Stimulated activated CD8-positive, alpha-beta memory T cell treated with anti-CD3 and anti-CD28 coated beads, Interleukin-4, amount 100 ng/mL, for 1 hour (primary cell): Measurements from ENCODE around the gene CCDC102B.
"Not testable (repeated sequence)": the region's sequence is repeated elsewhere in the genome, so short reads cannot be mapped to it uniquely, and the experiment has no call there.

ENCODE experiments used
- DNase-seq, 2 donors: peaks; one replicate each; pipeline ENCODE4 v3.0.0-alpha.2; 2020; ENCODE audit warnings: low read depth in 2 of 2, low spot score in 1 of 2

CCDC102B gene

DNA sequence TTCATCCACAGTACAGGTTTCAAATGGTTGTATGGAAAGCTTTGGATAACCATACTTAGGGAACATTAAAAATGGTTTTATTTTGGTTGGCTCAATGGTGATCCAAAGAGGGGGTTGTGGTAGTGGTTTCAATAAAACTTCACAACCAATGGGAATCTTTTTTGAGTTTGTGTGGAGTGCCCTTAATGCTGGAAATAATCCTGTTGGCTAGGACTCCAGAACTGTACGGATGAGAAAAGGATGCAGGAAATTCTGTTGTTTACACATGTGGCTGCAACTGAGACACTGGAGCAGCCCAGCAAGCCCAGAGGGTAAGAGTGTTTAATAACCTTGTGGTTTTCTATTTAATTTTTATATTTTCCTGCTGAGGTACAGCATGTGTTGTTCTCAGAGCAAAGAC lies at the start of gene CCDC102B:
CCDC102B (plus strand) TSS at position 210 of the 400 bp plus-strand sequence. CDS start 38,684 bp downstream, outside the sequence.
- no peak for DNase-seq

DNA sequence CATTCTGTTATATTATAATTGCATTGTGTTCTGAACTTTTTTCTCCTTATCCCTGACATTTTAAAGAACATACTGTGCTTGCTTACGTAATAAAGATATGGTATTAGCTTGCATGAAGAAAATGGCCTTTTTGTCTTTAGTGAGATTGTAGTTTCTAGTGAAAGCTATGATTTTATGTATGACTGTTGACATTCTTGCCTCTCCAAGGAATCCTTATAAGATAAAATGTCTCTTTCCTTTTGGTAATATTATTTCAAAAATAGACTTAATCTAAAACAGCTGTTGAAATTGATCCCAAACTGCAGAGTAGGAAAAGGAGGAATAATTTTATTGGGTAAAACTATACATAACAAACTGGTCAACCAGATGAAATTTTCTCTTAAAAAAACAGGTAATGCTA lies 40.8 kb upstream of the CCDC102B start:
- DNase-seq = no peak

- no peak for DNase-seq
These were observed 38.6 kb upstream of the CCDC102B start for GRCh38 chr18:68759308-68759707.

- DNase-seq = no peak
These were observed 34.8 kb upstream of the CCDC102B start for GRCh38 chr18:68763083-68763482.

DNA sequence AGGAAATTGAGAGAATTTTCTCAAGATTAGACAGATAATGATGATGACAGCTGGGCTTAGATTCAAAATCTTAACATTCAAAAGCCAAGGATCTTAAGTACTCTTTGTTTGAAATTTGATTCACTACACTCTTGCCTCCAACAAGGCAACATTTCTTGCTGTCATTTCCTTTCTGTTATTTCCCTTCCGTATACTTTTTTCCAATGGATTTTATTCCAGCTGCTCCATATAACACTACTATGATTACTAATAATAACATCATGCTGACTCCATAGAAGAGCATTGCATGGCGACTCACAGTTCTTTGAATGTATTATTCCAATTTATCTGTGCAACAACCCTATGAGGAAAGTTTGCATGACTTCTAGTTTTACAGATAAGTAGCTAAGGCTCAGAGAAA lies 33.9 kb upstream of the CCDC102B start:
- no peak for DNase-seq

GRCh38 chr18:68766433-68766832 lies 31.4 kb upstream of the CCDC102B start:
- no peak for DNase-seq

GRCh38 chr18:68769461-68769860 lies 28.4 kb upstream of the CCDC102B start:
- DNase-seq = no peak

- DNase-seq = no peak
These were observed 25.6 kb upstream of the CCDC102B start for GRCh38 chr18:68772268-68772667.

- no peak for DNase-seq
These were observed 19.5 kb upstream of the CCDC102B start for GRCh38 chr18:68778280-68778886.

GRCh38 chr18:68779169-68779568 lies 18.7 kb upstream of the CCDC102B start:
- no peak for DNase-seq

GRCh38 chr18:68780802-68781635 lies 16.9 kb upstream of the CCDC102B start:
- no peak for DNase-seq

DNA sequence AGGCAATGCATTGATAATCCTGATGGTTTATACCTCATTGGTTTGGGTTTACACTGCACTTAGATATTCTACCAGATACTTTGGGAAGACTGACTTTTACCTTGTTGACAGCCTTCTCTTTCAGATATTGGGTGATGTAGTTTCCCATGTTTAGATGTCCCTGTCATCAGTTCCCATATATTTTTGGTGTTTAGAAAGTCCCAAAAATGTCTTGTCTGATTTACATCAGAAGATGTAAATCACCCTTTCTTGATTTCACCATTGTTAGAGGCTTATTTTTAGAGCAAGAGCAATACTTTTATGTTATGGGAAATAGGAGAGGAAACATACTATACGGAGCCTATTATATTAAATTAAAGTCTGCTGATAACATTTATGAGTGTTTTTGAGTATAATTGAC lies 14.4 kb upstream of the CCDC102B start:
- no peak for DNase-seq

GRCh38 chr18:68784071-68784470 lies 13.8 kb upstream of the CCDC102B start:
- no peak for DNase-seq

- DNase-seq = not testable (repeated sequence)
These were observed 7.6 kb upstream of the CCDC102B start for GRCh38 chr18:68790290-68790689.

DNA sequence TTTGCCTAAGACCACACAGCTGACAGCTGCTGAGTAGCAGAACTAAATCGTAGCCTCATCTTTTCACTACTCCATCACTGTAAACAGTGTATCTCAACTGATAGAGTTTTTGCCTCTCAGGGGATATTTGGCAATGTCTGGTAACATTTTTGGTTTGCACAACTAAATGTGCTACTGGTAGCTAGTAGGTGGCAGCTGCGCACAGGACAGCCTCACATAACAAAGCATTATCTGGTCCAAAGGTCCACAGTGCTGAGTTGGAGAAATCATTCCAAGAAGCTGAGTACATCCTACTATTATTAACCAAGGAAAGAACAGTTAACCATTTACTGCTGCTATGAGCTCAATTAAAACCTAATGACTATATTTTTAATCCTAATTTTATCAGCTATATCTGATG lies 6.1 kb upstream of the CCDC102B start:
- no peak for DNase-seq

DNA sequence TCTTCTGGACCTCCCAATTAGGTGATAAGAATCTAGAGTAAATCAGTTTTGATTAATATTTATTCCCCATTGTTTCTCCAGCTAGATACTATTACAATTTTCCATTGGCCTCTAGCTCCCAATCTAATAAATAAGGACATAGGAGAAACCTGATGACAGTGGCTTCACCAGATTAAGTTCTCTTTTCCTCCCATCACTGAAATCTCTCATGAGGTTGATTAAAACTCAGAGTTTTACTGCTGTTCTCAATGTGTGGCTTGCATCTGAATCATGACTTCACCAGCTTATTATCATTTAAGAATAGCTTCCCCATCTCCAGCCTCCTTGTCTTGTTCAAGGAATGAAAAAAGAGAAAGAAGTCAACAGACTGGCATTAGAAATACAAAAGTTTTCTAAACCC lies 3.9 kb upstream of the CCDC102B start:
- no peak for DNase-seq

DNA sequence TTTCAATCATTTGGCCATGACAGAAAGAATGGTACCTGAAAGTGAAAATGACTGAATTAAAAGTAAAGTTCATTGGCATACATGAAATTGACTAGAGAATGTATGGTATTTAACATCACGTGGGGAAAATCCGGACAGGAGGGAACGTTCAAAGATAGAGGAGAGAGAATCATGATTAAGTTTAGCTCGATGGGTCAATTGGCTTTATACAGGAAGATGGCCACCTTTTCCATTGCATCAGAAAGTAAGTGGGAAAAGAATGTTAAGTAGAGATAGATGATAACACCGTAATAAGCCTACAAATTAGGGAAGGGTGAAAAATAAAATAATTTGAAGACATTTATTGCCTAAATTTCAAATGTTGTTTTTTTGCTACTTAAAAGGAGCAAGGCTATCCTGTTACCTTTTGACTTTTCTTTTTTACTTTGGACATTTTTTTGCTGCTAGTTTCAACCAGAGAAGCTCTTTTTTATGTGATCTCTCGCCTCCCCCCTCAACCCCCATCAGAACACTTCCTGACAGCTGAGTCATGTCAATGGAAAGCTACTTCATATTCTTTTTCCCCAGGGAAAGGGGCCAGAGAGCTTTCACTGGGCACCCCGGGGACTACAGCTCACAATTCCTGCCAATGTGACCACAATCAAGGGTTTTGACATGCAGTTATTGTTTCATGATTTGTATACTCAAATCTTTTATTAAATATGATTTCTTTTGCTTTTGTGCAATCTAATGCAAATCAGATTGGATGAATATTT lies 767 bp upstream of the CCDC102B start:
- no peak for DNase-seq

- DNase-seq = no peak
These were observed 2.2 kb downstream of the CCDC102B start for GRCh38 chr18:68800075-68800474.

GRCh38 chr18:68803356-68803755 lies 5.5 kb downstream of the CCDC102B start:
- no peak for DNase-seq

DNA sequence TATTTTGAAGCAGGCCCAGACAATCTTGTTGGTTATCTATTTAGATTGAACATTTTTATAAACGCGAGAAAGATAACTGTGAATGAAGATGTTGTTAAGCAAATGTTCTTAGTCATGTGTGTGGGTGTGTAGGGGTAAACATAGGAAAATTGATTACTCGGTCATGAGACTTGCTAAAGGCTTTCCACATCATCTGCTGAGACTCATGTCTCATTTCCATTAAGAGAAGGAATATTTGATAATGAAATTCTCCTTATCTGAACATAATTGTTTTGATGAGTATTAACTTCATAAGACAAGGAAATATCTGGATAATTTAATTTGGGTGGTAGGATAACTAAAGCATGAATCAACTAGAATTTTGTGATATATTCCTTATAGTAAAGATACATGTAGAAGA lies 19.7 kb downstream of the CCDC102B start:
- no peak for DNase-seq

DNA sequence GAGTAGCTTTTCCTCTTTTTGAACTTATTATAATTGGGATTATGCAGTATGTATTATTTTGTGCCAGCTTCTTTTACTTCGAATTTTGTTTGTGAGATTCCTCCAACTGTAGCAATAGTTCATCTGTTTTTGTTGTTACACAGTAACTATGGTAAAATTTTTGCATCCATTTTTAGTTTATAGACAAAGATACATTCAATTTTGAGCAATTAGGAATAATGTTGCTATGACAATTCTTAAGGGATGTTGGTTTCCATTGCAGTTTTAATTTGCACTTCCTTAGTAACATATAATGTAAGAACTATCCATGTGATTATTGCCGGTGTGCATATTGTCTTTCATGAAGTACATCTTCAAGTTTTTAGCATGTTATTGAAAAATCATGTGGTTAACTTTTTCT lies 20.7 kb downstream of the CCDC102B start:
- DNase-seq = no peak

- no peak for DNase-seq
These were observed 25.0 kb downstream of the CCDC102B start for GRCh38 chr18:68822926-68823325.
